DMS153 (cell line): ENCODE results near the gene MAMSTR.
"Not testable (repeated sequence)": the region's sequence is repeated elsewhere in the genome, so short reads cannot be mapped to it uniquely, and the experiment has no call there.

Experiments used
- DNase-seq: peaks from one replicate; lab custom pipeline; 2025; lab: John Stamatoyannopoulos, UW

Gene MAMSTR

DNA sequence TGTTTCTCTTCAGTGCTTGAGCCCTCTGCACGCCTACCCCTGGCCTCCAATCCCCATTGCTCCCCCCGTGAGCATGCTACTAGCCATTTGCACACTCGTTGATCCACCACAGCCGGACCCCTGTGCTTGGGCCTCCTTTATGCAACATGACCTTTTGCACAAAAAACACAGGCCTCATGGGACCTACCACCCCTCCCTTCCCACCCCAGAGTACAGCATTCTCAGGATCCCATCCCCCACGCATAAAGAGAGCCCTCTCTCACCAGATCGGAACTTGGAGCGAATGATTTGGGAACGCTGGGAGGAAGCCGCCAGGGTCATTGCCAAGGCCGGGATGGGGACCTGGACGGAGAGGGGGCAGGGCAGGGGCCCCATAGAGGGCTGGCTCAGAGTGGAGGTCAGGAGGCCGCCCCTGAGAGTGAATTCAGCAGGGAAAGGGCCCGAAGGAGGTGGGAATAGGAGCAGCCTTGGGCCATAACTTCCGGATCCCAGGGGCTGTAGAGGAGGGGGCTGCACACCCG lies 754 bp downstream of the MAMSTR start:
- no peak for DNase-seq

- not testable (repeated sequence) for DNase-seq
These were observed 1.4 kb downstream of the MAMSTR start for GRCh38 chr19:48718106-48718505.

DNA sequence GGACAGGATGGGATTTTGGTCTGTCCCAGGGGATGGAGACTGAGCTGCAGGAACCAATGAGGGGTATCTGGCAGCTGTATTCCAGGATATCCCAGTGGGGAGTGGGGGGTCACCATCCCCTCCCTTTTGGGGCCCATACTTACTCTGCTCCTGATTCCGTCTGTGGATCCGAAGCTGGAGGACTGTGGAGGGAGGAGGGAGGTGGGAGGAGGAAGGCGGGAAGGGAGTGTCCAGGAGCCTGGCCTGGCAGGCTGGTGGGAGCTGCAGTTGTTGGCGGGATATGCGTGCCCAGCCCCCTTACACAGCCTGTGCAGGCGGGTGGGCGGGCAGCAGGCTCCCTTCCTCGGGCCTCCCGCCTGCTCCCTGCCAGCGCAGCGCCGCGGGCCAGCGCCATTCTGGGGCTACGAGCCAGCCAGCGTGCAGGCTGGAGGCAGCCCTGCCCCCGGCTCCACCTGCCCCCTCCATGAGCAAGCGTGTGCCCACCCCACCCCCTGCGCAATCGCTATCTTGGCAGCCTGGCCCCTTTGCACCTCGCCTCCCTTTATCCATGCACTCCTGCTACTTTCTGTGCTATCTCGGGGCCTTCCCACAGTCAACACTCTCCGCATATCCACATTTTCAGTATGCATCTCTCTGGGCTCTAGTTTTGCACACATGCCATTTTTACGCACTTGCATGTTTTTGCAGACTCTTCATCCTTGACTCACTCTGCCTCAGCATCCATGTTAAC lies 2.8 kb downstream of the MAMSTR start:
- DNase-seq, result no peak

- DNase-seq, result no peak
These were observed 3.8 kb downstream of the MAMSTR start for GRCh38 chr19:48715681-48716171.

DNA sequence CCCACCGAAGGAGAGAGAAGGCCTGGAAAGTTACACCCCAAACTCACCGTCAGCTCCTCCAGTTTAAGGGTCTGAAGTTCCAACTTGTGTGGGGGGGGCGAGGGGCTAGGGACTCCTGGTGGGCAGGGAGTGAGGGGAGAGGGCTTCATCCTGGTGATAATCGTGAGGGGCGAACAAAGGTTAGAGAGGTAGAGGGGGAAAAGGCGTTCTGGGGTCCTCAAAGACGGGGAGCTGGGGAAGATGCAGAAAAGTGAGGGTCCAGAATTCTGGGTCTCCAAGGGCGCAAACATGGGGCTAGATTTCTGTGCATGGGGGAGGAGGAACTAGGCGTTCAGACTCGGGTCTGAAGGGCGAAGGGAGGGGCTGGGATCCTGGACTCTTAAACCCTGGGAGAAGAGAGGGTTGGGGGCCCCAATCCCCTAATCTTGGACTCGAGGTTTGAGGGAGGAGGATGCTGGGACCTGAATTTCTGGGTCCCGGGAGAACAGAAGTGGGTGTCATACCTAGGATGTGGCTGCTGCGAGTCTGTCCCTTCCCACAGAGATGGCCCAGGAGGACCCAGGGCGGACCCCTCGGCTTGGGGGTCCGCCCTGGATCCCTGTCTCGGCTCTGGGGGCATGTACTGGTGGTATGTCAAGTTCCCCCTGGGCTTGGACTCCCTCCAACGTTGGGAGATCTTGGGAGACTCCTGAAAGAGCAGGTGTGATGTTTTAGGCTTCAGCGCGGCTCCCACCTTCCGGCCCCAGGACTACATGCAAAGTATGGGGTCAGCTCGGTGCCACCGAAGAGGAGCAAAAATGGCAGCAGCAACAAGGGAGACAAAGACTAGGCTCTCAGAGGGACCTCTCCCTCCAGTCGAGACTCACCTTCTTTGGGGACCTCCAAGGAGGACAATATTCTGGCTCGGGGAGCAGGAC lies 4.5 kb downstream of the MAMSTR start:
- DNase-seq, result no peak

DNA sequence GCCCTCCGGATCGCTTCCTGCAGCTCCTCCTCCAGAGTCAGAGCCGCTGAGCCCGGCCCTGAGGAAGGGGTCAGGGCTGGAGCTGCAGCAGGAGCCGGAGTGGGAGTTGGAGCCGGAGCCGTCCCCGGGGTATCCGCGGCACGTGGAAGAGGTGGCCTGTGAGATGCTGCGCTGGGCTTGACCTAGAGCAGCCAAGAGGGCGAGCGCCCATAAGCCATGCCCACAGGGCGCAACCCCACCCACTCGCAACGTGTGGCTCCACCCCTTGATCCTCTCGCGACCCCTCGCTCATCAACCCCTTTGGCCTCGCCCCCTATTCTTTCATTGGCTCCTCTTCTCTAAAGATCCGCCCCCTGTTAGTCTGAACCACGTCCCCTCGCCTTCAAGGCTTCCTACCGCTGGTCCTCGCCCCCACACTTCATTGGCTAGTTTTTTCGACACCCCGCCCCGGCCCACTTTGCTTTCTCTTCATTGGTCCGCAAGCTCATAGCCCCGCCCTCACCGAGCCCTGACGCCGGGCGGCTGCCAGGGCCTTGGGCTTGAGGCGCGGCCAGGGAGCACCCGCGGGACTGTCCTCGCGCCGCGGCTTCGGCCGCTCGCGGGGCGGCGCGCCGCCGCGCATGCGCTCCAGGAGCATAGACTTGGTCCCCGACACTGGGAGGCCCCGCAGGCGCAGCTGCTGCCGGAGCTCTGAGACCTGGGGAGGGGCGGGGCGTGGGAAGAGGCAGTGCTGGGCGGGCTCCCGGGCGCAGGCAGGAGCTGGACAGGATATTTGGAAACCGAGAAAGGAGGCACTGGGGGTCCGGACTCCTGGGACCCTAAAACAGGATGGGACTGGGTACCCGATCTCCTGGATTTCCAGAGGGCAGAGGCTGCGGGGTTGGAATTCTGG lies 5.4 kb downstream of the MAMSTR start:
- peak; percentile 99 for DNase-seq

- no peak for DNase-seq
These were observed 6.3 kb downstream of the MAMSTR start for GRCh38 chr19:48713041-48713863.

DNA sequence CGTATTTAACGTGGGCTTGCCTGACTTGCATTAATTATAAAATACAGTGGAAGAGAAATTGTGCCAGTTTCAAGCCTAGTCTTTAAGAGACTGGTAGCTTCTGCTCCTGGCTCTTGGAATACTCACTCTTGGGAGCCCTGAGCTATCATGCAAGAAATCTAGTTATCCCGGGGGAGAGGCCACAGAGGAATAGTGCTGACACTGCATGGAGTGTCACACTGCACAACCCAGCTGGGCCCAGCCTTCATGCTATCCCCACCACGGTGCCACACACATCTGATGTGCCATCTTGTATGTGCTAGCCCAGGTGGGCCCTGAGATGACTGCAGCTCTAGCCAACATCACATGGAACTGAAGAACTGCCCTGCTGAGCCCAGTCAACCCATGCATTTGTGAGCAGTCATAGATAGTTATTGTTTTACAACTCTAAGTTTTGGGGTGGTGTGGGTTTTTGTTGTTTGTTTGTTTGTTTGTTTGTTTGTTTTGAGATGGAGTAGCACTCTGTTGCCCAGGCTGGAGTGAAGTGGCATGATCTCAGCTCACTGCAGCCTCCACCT lies 8.3 kb downstream of the MAMSTR start:
- DNase-seq, result no peak

DNA sequence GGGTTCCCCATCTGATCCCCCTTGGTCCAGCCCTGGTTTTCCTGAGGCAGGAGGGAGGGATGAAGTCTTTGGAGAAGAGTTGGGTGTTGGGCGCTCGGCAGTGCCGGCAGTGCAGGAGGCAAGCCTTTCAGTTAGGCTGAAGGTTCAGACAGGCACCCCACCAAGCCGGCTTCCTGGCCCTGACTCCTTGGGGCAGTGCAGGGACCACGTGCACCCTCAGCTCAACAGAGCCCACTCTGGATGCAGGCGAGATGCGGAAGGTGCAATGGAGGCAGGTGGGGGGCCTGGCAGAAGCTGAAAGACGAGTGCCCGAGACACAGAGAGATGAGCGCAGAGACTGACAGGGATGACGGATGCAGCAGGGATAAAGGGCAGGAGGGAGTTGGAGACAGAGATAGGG lies 11.1 kb downstream of the MAMSTR start:
- DNase-seq, result no peak

DNA sequence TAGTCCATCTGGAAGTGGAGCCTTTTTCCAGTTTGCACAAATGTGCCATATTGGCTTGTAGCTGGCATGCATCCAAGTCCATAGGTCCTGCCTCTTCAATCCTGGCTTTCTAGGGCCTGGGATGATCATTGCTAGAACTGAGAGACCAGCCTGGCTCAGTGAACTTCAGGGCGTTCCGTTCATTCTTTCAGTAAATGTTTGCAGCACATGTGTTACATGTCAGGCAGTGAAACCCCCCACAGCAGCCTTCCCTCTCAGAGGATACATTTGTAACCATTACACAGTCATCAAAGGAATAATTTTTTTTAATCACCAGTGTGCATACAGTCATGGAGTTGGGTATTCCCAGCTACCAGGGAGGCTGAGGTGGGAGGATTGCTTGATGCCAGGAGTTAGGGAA lies 14.1 kb downstream of the MAMSTR start:
- DNase-seq, result no peak

DNA sequence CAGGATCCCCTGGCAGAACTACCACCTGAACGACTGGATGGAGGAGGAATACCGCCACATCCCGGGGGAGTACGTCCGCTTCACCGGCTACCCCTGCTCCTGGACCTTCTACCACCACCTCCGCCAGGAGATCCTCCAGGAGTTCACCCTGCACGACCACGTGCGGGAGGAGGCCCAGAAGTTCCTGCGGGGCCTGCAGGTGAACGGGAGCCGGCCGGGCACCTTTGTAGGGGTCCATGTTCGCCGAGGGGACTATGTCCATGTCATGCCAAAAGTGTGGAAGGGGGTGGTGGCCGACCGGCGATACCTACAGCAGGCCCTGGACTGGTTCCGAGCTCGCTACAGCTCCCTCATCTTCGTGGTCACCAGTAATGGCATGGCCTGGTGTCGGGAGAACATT lies 16.2 kb downstream of the MAMSTR start:
- no peak for DNase-seq

DNA sequence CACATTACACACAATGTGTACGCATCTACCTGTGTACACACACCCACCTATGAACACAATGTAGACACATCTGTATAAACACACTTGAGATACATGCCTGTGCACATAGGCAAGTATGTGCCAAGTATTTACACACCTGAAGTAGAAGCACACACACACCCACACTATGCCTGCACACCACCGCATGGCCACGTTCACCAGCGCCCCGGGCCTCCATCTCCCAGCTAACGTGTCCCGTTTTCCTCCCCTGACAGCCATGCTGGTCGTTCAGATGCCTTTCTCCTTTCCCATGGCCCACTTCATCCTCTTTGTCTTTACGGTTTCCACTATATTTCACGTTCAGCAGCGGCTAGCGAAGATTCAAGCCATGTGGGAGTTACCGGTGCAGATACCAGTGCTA lies 16.8 kb downstream of the MAMSTR start:
- no peak for DNase-seq

GRCh38 chr19:48698046-48698445 lies 21.5 kb downstream of the MAMSTR start:
- no peak for DNase-seq

DNA sequence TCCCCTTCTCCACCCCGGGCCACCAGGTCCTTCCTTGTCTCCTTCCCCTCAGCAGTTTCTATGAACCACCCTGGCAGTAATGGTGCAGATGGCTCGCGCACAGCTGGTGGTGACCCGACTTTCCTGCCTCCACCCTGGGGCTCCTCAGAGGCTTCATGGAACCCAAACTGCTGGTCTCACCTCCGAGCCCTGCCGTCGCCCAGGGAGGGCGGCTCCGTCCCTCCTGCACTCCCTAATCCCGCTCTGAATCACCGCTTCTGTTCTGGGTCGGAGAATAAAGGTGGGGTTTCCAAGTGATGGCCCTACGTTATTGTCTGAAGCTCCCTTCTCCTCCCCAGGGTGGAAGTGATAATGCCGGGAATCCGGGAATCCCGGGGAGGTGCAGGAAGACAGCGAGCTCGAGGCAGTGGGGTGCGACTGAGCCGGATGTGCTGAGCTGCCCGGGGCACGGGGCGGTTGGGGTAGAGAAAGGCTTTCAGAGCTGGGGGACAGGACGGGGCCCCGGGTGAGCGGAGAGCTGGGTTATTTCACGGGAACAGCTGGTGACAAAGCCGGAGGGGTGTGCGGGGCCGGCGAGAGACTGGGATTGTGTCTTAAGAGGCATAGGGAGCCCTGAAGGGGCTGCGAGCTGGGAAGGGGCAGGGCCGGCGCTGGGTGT lies 23.0 kb downstream of the MAMSTR start:
- no peak for DNase-seq

- DNase-seq, result peak; percentile 62
These were observed 23.7 kb downstream of the MAMSTR start, which contains the start of gene FUT2 for GRCh38 chr19:48695743-48696352. Gene FUT2, plus strand, starts transcription at chr19:48695971. Its CDS starts 6,986 bp downstream, at chr19:48702957.

DNA sequence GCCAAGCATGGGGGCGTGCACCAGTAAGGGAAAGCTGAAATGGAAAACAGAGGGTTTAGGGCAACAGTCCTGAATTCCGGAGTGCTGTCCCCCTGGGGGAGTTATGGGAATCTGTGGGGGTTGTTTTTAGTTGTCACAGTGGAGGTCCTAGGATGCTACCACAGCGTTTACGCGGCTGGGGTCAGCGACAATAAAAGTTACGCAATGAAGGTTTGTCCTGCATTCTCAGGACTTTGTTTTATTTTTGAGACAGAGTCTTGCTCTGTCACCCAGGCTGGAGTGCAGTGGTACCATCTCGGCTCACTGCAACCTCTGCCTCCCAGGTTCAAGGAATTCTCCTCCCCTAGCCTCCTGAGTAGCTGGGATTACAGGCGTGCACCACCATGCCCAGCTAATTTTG lies 25.9 kb downstream of the MAMSTR start:
- not testable (repeated sequence) for DNase-seq

- no peak for DNase-seq
These were observed 30.1 kb downstream of the MAMSTR start for GRCh38 chr19:48689449-48689848.

DNA sequence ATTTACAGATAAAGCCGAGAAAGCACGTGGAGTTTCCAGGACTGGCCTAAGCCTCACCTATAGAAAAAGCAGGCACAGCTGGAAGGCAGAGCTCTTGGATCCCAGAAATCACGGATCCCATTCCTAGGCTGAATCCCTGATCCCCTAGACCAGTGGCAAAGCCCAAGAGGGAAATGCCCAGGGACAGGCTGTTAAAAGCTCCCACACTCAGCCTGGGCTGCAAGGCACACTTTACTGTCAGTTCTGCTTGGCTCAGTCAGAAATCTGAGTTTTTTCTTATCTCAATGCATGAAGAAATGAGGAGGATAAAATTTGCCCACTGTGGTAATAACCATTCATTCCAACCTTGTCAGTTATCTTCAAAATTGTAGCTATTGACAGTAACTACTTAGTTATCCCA lies 31.7 kb downstream of the MAMSTR start:
- DNase-seq, result no peak

DNA sequence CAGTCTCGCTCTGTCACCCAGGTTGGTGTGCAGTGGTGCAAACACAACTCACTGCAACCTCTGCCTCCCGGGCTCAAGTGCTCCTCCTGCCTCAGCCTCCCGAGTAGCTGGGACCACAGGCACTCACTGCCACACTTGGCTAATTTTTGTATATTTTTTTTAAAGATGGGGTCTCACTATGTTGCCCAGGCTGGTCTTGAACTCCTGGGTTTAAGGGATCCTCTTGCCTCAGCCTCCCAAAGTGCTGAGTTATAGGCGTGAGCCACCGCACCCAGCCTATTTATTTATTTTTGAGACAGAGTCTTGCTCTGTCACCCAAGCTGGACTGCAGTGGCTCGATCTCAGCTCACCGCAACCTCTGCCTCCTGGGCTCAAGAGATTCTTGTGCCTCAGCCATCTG lies 32.9 kb downstream of the MAMSTR start:
- not testable (repeated sequence) for DNase-seq
